ENCODE data around the gene DENND1A. TPM values are rescaled to one million over a fixed set of nuclear protein-coding genes. Genes with fewer than 3 reads are reported as not detected.

DENND1A gene
- total RNA-seq, 1 experiment from 2014 or later: 42.5 TPM

GRCh38 chr9:123702483-123702882 lies 227.4 kb downstream of the DENND1A start:
- Mint-ChIP-seq H3K9me3 (ENCODE audit: unreplicated experiment) (peaks cover 8% of the 10 kb centered on the region), H3K27me3 (ENCODE audit: insufficient read depth, unreplicated experiment) (no peaks in the 10 kb centered on the region), H3K4me1 (ENCODE audit: insufficient read depth, unreplicated experiment) (no peaks in the 10 kb centered on the region), H3K36me3 (ENCODE audit: insufficient read depth, unreplicated experiment) (no peaks in the 10 kb centered on the region), H3K4me3 (ENCODE audit: unreplicated experiment) (no peak overlapping the region), H3K27ac (ENCODE audit: low read depth, unreplicated experiment) (no peak overlapping the region)
- ChIA-PET POLR2A (interaction anchor here (0.7 kb wide), 2 partner anchors 18 to 60 kb away, joined by 3 read pairs; no protein-coding TSS in a partner anchor), CTCF (no interaction called here)
- no TSS peak for BruUV-seq (replicated peaks)
- TF ChIP-seq CTCF (IDR thresholded peaks at IDR 0.05; ENCODE audit: unreplicated experiment): no peak
- intact Hi-C loops (cut with micrococcal nuclease): no loop called here
- DNase-seq (ENCODE audit: unreplicated experiment): no peak

- TF ChIP-seq CTCF (IDR thresholded peaks at IDR 0.05; ENCODE audit: unreplicated experiment): no peak
- H3K4me1 Mint-ChIP-seq (ENCODE audit: insufficient read depth, unreplicated experiment): no peaks in the 10 kb centered on the region
- no peaks in the 10 kb centered on the region for H3K27me3 Mint-ChIP-seq (ENCODE audit: insufficient read depth, unreplicated experiment)
- no peaks in the 10 kb centered on the region for H3K36me3 Mint-ChIP-seq (ENCODE audit: insufficient read depth, unreplicated experiment)
- H3K4me3 Mint-ChIP-seq (ENCODE audit: unreplicated experiment): no peak overlapping the region
- POLR2A ChIA-PET: interaction anchor here (0.5 to 1.1 kb wide), 3 partner anchors 11 to 477 kb away, joined by 3 to 4 read pairs (median 3); no protein-coding TSS in a partner anchor
- intact Hi-C loops (cut with micrococcal nuclease): no loop called here
- H3K9me3 Mint-ChIP-seq (ENCODE audit: unreplicated experiment): peaks cover 8% of the 10 kb centered on the region
- BruUV-seq (replicated peaks): no TSS peak
- CTCF ChIA-PET: no interaction called here
- no peak for DNase-seq (ENCODE audit: unreplicated experiment)
- H3K27ac Mint-ChIP-seq (ENCODE audit: low read depth, unreplicated experiment): no peak overlapping the region
Measured at GRCh38 chr9:123697686-123698085, 232.2 kb downstream of the DENND1A start.

- ChIA-PET CTCF (no interaction called here), POLR2A (interaction anchor here (0.6 kb wide), 1 partner anchor 848 kb away, joined by 3 read pairs; no protein-coding TSS in a partner anchor)
- intact Hi-C loops (cut with micrococcal nuclease): no loop called here
- TF ChIP-seq CTCF (IDR thresholded peaks at IDR 0.05; ENCODE audit: unreplicated experiment): no peak
- Mint-ChIP-seq H3K4me1 (ENCODE audit: insufficient read depth, unreplicated experiment) (no peaks in the 10 kb centered on the region), H3K36me3 (ENCODE audit: insufficient read depth, unreplicated experiment) (no peaks in the 10 kb centered on the region), H3K27me3 (ENCODE audit: insufficient read depth, unreplicated experiment) (no peaks in the 10 kb centered on the region), H3K9me3 (ENCODE audit: unreplicated experiment) (no peaks in the 10 kb centered on the region), H3K4me3 (ENCODE audit: unreplicated experiment) (no peak overlapping the region), H3K27ac (ENCODE audit: low read depth, unreplicated experiment) (no peak overlapping the region)
- no peak for DNase-seq (ENCODE audit: unreplicated experiment)
- BruUV-seq (replicated peaks): no TSS peak
Measured at GRCh38 chr9:123696476-123696875, 233.4 kb downstream of the DENND1A start.

GRCh38 chr9:123695386-123695785 lies 234.5 kb downstream of the DENND1A start:
- intact Hi-C loops (cut with micrococcal nuclease): no loop called here
- Mint-ChIP-seq H3K27me3 (ENCODE audit: insufficient read depth, unreplicated experiment) (no peaks in the 10 kb centered on the region), H3K4me1 (ENCODE audit: insufficient read depth, unreplicated experiment) (no peaks in the 10 kb centered on the region), H3K9me3 (ENCODE audit: unreplicated experiment) (no peaks in the 10 kb centered on the region), H3K27ac (ENCODE audit: low read depth, unreplicated experiment) (no peak overlapping the region), H3K4me3 (ENCODE audit: unreplicated experiment) (no peak overlapping the region), H3K36me3 (ENCODE audit: insufficient read depth, unreplicated experiment) (no peaks in the 10 kb centered on the region)
- POLR2A ChIA-PET: no interaction called here
- CTCF ChIA-PET: interaction anchor here (1.2 kb wide), 1 partner anchor 9 kb away, joined by 4 read pairs; no protein-coding TSS in a partner anchor
- no peak for TF ChIP-seq CTCF (IDR thresholded peaks at IDR 0.05; ENCODE audit: unreplicated experiment)
- no peak for DNase-seq (ENCODE audit: unreplicated experiment)
- BruUV-seq (replicated peaks): no TSS peak
